ENCODE data around the gene FOSB.

Gene FOSB

DNA sequence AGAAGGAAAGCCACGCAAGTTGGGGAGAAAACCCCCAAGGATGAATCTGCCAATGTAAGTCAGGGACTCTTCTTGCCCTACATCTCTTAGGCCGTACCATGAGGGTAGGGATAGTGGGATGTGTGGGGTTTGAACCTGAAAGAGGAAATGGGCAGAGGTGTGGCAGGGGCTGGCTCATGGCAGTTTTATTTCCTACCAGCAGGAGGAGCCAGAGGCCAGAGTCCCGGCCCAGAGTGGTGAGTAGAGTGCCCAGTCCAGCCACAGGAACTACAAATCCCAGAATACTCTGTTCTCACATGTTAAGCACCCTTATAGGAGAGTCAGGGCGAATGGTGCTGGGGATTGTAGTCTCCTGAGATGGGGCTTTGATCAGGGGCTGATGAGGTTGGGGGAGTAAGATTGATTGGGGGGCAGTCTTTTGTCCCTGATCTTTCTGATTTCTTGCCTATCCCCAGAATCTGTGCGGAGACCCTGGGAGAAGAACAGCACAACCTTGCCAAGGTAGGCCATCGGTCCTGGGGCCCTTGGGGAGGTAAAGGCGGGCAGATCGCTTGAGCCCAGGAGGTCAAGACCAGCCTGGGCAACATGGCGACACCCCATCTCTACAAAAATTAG is 56.0 kb downstream of the FOSB start:
- peak; percentile 68 for DNase-seq

DNA sequence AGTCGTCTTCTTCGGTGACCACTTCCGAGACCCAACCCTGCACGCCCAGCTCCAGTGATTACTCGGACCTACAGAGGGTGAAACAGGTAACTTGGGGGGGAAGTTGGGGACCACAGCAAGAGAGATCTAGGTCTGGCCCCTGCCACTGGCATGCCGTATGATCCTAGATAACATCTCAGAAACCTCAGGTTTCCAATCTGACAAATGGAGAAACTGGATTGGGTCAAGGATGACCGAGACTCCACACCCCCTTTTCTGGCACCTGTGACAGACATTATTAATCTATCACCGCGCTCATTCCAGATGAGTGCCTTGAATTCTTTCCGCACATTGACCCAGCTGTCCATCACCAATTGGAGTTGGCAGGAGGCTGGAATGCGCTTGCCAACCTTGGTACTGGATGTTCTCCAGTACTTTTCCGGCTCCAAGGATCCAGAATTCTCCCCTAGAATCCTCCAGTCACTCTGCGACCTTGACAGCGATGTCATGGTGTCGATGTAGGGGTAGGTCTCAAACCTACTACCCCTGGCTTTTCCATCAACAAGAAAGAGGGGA is 56.9 kb downstream of the FOSB start:
- no peak for DNase-seq

Data from right kidney (tissue), 1 donor.